ENCODE data around the gene RYR1. TPM values are rescaled to one million over a fixed set of nuclear protein-coding genes. Genes with fewer than 3 reads are reported as not detected.

The RYR1 gene
- total RNA-seq, 1 experiment from 2014 or later: not detected

- no peaks in the 10 kb centered on the region for H3F3A ChIP-seq (ENCODE audit: low read length, unreplicated experiment)
- no peaks in the 10 kb centered on the region for H3K9me2 ChIP-seq (replicated peaks; ENCODE audit: low read length)
- no peak for DNase-seq
- no peak for TF ChIP-seq CTCF (conservative IDR thresholded peaks at IDR 0.05; ENCODE audit: low read depth, low read length)
- no peak for TF ChIP-seq EZH2phosphoT487 (IDR thresholded peaks at IDR 0.05; ENCODE audit: borderline replicate concordance, low read length)
- no peak for TF ChIP-seq EZH2 (IDR thresholded peaks at IDR 0.05; ENCODE audit: low read length, unreplicated experiment)
- no peaks in the 10 kb centered on the region for H4K20me1 ChIP-seq (ENCODE audit: low read length)
- H3K4me3 ChIP-seq (ENCODE audit: low read length): no peak overlapping the region
- H3K9ac ChIP-seq (ENCODE audit: low read length): no peak overlapping the region
- no TSS peak for BruUV-seq (replicated peaks)
- POLR2A ChIA-PET (ENCODE audit: unreplicated experiment): no interaction called here
- peaks cover 8% of the 10 kb centered on the region; the same call in 1 of the 2 replicates for H3K4me1 ChIP-seq (ENCODE audit: insufficient read depth, low read length)
- intact Hi-C loops (cut with micrococcal nuclease): no loop called here
- H3K27me3 ChIP-seq (ENCODE audit: low read length): no peaks in the 10 kb centered on the region
- no peaks in the 10 kb centered on the region for H3K9me3 ChIP-seq (ENCODE audit: low read length)
- no peak overlapping the region for H2AFZ ChIP-seq (ENCODE audit: low read length)
- no peak overlapping the region for H3K4me2 ChIP-seq (ENCODE audit: low read length)
- no peak for ATAC-seq
- 0 out of 2 replicates have a peak, but pooled peaks cover 2% of the 10 kb centered on the region for H3K79me2 ChIP-seq (ENCODE audit: low read length)
- CTCF ChIA-PET: no interaction called here
- no peak overlapping the region for H3K27ac ChIP-seq (ENCODE audit: low read length)
- no peaks in the 10 kb centered on the region for H3K36me3 ChIP-seq (ENCODE audit: low read depth, low read length)
Measured at GRCh38 chr19:38399081-38399480, 34.4 kb upstream of the RYR1 start.

GRCh38 chr19:38399537-38399936, 34.0 kb upstream of the RYR1 start:
- Histone ChIP-seq H3K4me2 (ENCODE audit: low read length) (no peak overlapping the region), H2AFZ (ENCODE audit: low read length) (no peak overlapping the region), H3K9me3 (ENCODE audit: low read length) (no peaks in the 10 kb centered on the region), H3F3A (ENCODE audit: low read length, unreplicated experiment) (no peaks in the 10 kb centered on the region), H4K20me1 (ENCODE audit: low read length) (no peaks in the 10 kb centered on the region), H3K27me3 (ENCODE audit: low read length) (no peaks in the 10 kb centered on the region), H3K27ac (ENCODE audit: low read length) (no peak overlapping the region), H3K9me2 (replicated peaks; ENCODE audit: low read length) (no peaks in the 10 kb centered on the region), H3K4me1 (ENCODE audit: insufficient read depth, low read length) (peaks cover 8% of the 10 kb centered on the region; the same call in 1 of the 2 replicates), H3K79me2 (ENCODE audit: low read length) (0 out of 2 replicates have a peak, but pooled peaks cover 4% of the 10 kb centered on the region), H3K36me3 (ENCODE audit: low read depth, low read length) (no peaks in the 10 kb centered on the region), H3K4me3 (ENCODE audit: low read length) (no peak overlapping the region), H3K9ac (ENCODE audit: low read length) (no peak overlapping the region)
- ChIA-PET CTCF (no interaction called here), POLR2A (ENCODE audit: unreplicated experiment) (no interaction called here)
- TF ChIP-seq CTCF (conservative IDR thresholded peaks at IDR 0.05; ENCODE audit: low read depth, low read length) (no peak), EZH2 (IDR thresholded peaks at IDR 0.05; ENCODE audit: low read length, unreplicated experiment) (no peak), EZH2phosphoT487 (IDR thresholded peaks at IDR 0.05; ENCODE audit: borderline replicate concordance, low read length) (no peak)
- no peak for ATAC-seq
- DNase-seq: no peak
- BruUV-seq (replicated peaks): TSS peak; percentile 7
- intact Hi-C loops (cut with micrococcal nuclease): no loop called here

- no peak overlapping the region for H2AFZ ChIP-seq (ENCODE audit: low read length)
- H3K27me3 ChIP-seq (ENCODE audit: low read length): no peaks in the 10 kb centered on the region
- DNase-seq (no peak), ATAC-seq (no peak)
- no peaks in the 10 kb centered on the region for H4K20me1 ChIP-seq (ENCODE audit: low read length)
- H3K9me2 ChIP-seq (replicated peaks; ENCODE audit: low read length): no peaks in the 10 kb centered on the region
- intact Hi-C loops (cut with micrococcal nuclease): loop anchor here (10.0 kb wide), 1 partner anchor 554 kb away; no protein-coding TSS in a partner anchor
- H3K27ac ChIP-seq (ENCODE audit: low read length): no peak overlapping the region
- 0 out of 2 replicates have a peak, but pooled peaks cover 4% of the 10 kb centered on the region for H3K79me2 ChIP-seq (ENCODE audit: low read length)
- ChIA-PET POLR2A (ENCODE audit: unreplicated experiment) (no interaction called here), CTCF (no interaction called here)
- H3K4me3 ChIP-seq (ENCODE audit: low read length): no peak overlapping the region
- no peak for TF ChIP-seq CTCF (conservative IDR thresholded peaks at IDR 0.05; ENCODE audit: low read depth, low read length)
- no peak for TF ChIP-seq EZH2phosphoT487 (IDR thresholded peaks at IDR 0.05; ENCODE audit: borderline replicate concordance, low read length)
- TF ChIP-seq EZH2 (IDR thresholded peaks at IDR 0.05; ENCODE audit: low read length, unreplicated experiment): no peak
- no peaks in the 10 kb centered on the region for H3K9me3 ChIP-seq (ENCODE audit: low read length)
- BruUV-seq (replicated peaks): no TSS peak
- no peaks in the 10 kb centered on the region for H3F3A ChIP-seq (ENCODE audit: low read length, unreplicated experiment)
- no peak overlapping the region for H3K4me2 ChIP-seq (ENCODE audit: low read length)
- no peak overlapping the region for H3K9ac ChIP-seq (ENCODE audit: low read length)
- no peaks in the 10 kb centered on the region for H3K36me3 ChIP-seq (ENCODE audit: low read depth, low read length)
- peaks cover 8% of the 10 kb centered on the region; the same call in 1 of the 2 replicates for H3K4me1 ChIP-seq (ENCODE audit: insufficient read depth, low read length)
Measured at GRCh38 chr19:38400361-38400760, 33.1 kb upstream of the RYR1 start.

All from PC-3 (cell line).